Measurements from ENCODE around the gene KLHL29.
A peak's percentile ranks its signal among the peaks of the same experiment; 100 is the strongest.

KLHL29 gene

GRCh38 chr2:23675506-23675905 lies 290.5 kb downstream of the KLHL29 start:
- Histone ChIP-seq H3K18ac (ENCODE audit: low read length) (no peak overlapping the region), H3K4me1 (ENCODE audit: control insufficient read depth in 2 of 2, insufficient read depth in 1 of 2, low read depth in 1 of 2, low read length in 2 of 2) (peaks cover 0 to 3% of the 10 kb centered on the region in 2 donors), H3K23ac (ENCODE audit: low read depth, low read length, poor library complexity) (no peak overlapping the region), H4K91ac (ENCODE audit: low read depth, low read length, poor library complexity) (no peak overlapping the region), H2AFZ (ENCODE audit: low read length) (no peak overlapping the region), H3K4me3 (ENCODE audit: low read length in 2 of 2) (no peak overlapping the region), H2BK5ac (ENCODE audit: low read length) (no peak overlapping the region), H3K4ac (ENCODE audit: low read length) (no peak overlapping the region), H2BK15ac (ENCODE audit: low read length) (no peak overlapping the region), H3K4me2 (ENCODE audit: insufficient read depth, low read length, poor library complexity, severe bottlenecking) (no peak overlapping the region), H4K8ac (ENCODE audit: low read depth, low read length) (no peak overlapping the region), H2BK120ac (ENCODE audit: low read depth, low read length) (no peak overlapping the region), H3K14ac (ENCODE audit: low read length) (no peak overlapping the region), H3K9me3 (replicated peaks in 1 of 2; ENCODE audit: control insufficient read depth in 2 of 2, insufficient read depth in 1 of 2, low read depth in 1 of 2, low read length in 2 of 2) (peaks cover 4 to 17% of the 10 kb centered on the region in 2 donors), H3K36me3 (replicated peaks in 1 of 2; ENCODE audit: control insufficient read depth in 2 of 2, insufficient read depth in 2 of 2, low read length in 2 of 2) (peaks cover 0 to 2% of the 10 kb centered on the region in 2 donors), H3K9ac (ENCODE audit: low read depth, low read length, poor library complexity) (no peak overlapping the region), H2BK12ac (ENCODE audit: low read length) (no peak overlapping the region), H3K27ac (replicated peaks; ENCODE audit: low read length) (no peak overlapping the region), H3K79me1 (ENCODE audit: low read depth, low read length) (no peaks in the 10 kb centered on the region), H2AK5ac (ENCODE audit: low read depth, low read length) (no peak overlapping the region), H3K27me3 (ENCODE audit: control insufficient read depth in 3 of 3, insufficient read depth in 3 of 3, low read depth in 1 of 3, low read length in 3 of 3) (no peaks in the 10 kb centered on the region)
- no peak for DNase-seq (ENCODE audit: low spot score)
- no CpG with 5 or more reads among the region's 7 CpGs for WGBS, 2 donors (ENCODE audit: extremely low coverage in 2 of 2, insufficient read length in 2 of 2, insufficient replicate concordance in 1 of 2)

- H3K4ac ChIP-seq (ENCODE audit: low read length), result no peak overlapping the region
- no peak overlapping the region for H3K14ac ChIP-seq (ENCODE audit: low read length)
- no peak overlapping the region for H2BK120ac ChIP-seq (ENCODE audit: low read depth, low read length)
- H3K18ac ChIP-seq (ENCODE audit: low read length), result no peak overlapping the region
- H3K4me3 ChIP-seq (ENCODE audit: low read length in 2 of 2), result no peak overlapping the region
- no peak overlapping the region for H2BK15ac ChIP-seq (ENCODE audit: low read length)
- no peak overlapping the region for H2AFZ ChIP-seq (ENCODE audit: low read length)
- H3K23ac ChIP-seq (ENCODE audit: low read depth, low read length, poor library complexity), result no peak overlapping the region
- H4K91ac ChIP-seq (ENCODE audit: low read depth, low read length, poor library complexity), result no peak overlapping the region
- no CpG with 5 or more reads among the region's 2 CpGs for WGBS, 2 donors (ENCODE audit: extremely low coverage in 2 of 2, insufficient read length in 2 of 2, insufficient replicate concordance in 1 of 2)
- H2BK12ac ChIP-seq (ENCODE audit: low read length), result no peak overlapping the region
- peaks cover 0 to 2% of the 10 kb centered on the region in 2 donors for H3K36me3 ChIP-seq (replicated peaks in 1 of 2; ENCODE audit: control insufficient read depth in 2 of 2, insufficient read depth in 2 of 2, low read length in 2 of 2)
- no peak overlapping the region for H3K9ac ChIP-seq (ENCODE audit: low read depth, low read length, poor library complexity)
- H3K9me3 ChIP-seq (replicated peaks in 1 of 2; ENCODE audit: control insufficient read depth in 2 of 2, insufficient read depth in 1 of 2, low read depth in 1 of 2, low read length in 2 of 2), result peaks cover 4 to 17% of the 10 kb centered on the region in 2 donors
- no peak for DNase-seq (ENCODE audit: low spot score)
- H3K4me1 ChIP-seq (ENCODE audit: control insufficient read depth in 2 of 2, insufficient read depth in 1 of 2, low read depth in 1 of 2, low read length in 2 of 2), result peaks cover 0 to 3% of the 10 kb centered on the region in 2 donors
- H2BK5ac ChIP-seq (ENCODE audit: low read length), result no peak overlapping the region
- H3K79me1 ChIP-seq (ENCODE audit: low read depth, low read length), result no peaks in the 10 kb centered on the region
- no peak overlapping the region for H4K8ac ChIP-seq (ENCODE audit: low read depth, low read length)
- no peak overlapping the region for H3K4me2 ChIP-seq (ENCODE audit: insufficient read depth, low read length, poor library complexity, severe bottlenecking)
- no peak overlapping the region for H2AK5ac ChIP-seq (ENCODE audit: low read depth, low read length)
- H3K27me3 ChIP-seq (ENCODE audit: control insufficient read depth in 3 of 3, insufficient read depth in 3 of 3, low read depth in 1 of 3, low read length in 3 of 3), result no peaks in the 10 kb centered on the region
- H3K27ac ChIP-seq (replicated peaks; ENCODE audit: low read length), result no peak overlapping the region
These were observed 292.9 kb downstream of the KLHL29 start for GRCh38 chr2:23677836-23678235.

GRCh38 chr2:23679044-23679443 lies 294.1 kb downstream of the KLHL29 start:
- Histone ChIP-seq H2AK5ac (ENCODE audit: low read depth, low read length) (no peak overlapping the region), H2AFZ (ENCODE audit: low read length) (no peak overlapping the region), H3K9ac (ENCODE audit: low read depth, low read length, poor library complexity) (no peak overlapping the region), H3K79me1 (ENCODE audit: low read depth, low read length) (no peaks in the 10 kb centered on the region), H3K4ac (ENCODE audit: low read length) (no peak overlapping the region), H3K4me3 (ENCODE audit: low read length in 2 of 2) (no peak overlapping the region), H4K91ac (ENCODE audit: low read depth, low read length, poor library complexity) (no peak overlapping the region), H2BK120ac (ENCODE audit: low read depth, low read length) (no peak overlapping the region), H3K18ac (ENCODE audit: low read length) (no peak overlapping the region), H2BK12ac (ENCODE audit: low read length) (no peak overlapping the region), H3K27me3 (ENCODE audit: control insufficient read depth in 3 of 3, insufficient read depth in 3 of 3, low read depth in 1 of 3, low read length in 3 of 3) (no peaks in the 10 kb centered on the region), H4K8ac (ENCODE audit: low read depth, low read length) (no peak overlapping the region), H3K4me1 (ENCODE audit: control insufficient read depth in 2 of 2, insufficient read depth in 1 of 2, low read depth in 1 of 2, low read length in 2 of 2) (peaks cover 0 to 6% of the 10 kb centered on the region in 2 donors), H2BK5ac (ENCODE audit: low read length) (no peak overlapping the region), H3K27ac (replicated peaks; ENCODE audit: low read length) (no peak overlapping the region), H3K9me3 (replicated peaks in 1 of 2; ENCODE audit: control insufficient read depth in 2 of 2, insufficient read depth in 1 of 2, low read depth in 1 of 2, low read length in 2 of 2) (peaks cover 0 to 17% of the 10 kb centered on the region in 2 donors), H3K23ac (ENCODE audit: low read depth, low read length, poor library complexity) (no peak overlapping the region), H3K14ac (ENCODE audit: low read length) (no peak overlapping the region), H3K4me2 (ENCODE audit: insufficient read depth, low read length, poor library complexity, severe bottlenecking) (no peak overlapping the region), H3K36me3 (replicated peaks in 1 of 2; ENCODE audit: control insufficient read depth in 2 of 2, insufficient read depth in 2 of 2, low read length in 2 of 2) (no peaks in the 10 kb centered on the region), H2BK15ac (ENCODE audit: low read length) (no peak overlapping the region)
- DNase-seq (ENCODE audit: low spot score), result no peak
- no CpG with 5 or more reads among the region's 1 CpG for WGBS, 2 donors (ENCODE audit: extremely low coverage in 2 of 2, insufficient read length in 2 of 2, insufficient replicate concordance in 1 of 2)

GRCh38 chr2:23680951-23681350 lies 296.0 kb downstream of the KLHL29 start:
- Histone ChIP-seq H3K4ac (ENCODE audit: low read length) (no peak overlapping the region), H3K4me3 (ENCODE audit: low read length in 2 of 2) (no peak overlapping the region), H2AFZ (ENCODE audit: low read length) (no peak overlapping the region), H2BK12ac (ENCODE audit: low read length) (no peak overlapping the region), H3K18ac (ENCODE audit: low read length) (peak overlapping the region; percentile 60), H3K36me3 (replicated peaks in 1 of 2; ENCODE audit: control insufficient read depth in 2 of 2, insufficient read depth in 2 of 2, low read length in 2 of 2) (no peaks in the 10 kb centered on the region), H3K14ac (ENCODE audit: low read length) (no peak overlapping the region), H3K4me2 (ENCODE audit: insufficient read depth, low read length, poor library complexity, severe bottlenecking) (no peak overlapping the region), H3K4me1 (ENCODE audit: control insufficient read depth in 2 of 2, insufficient read depth in 1 of 2, low read depth in 1 of 2, low read length in 2 of 2) (peaks cover 8 to 14% of the 10 kb centered on the region in 2 donors), H3K9me3 (replicated peaks in 1 of 2; ENCODE audit: control insufficient read depth in 2 of 2, insufficient read depth in 1 of 2, low read depth in 1 of 2, low read length in 2 of 2) (peaks cover 0 to 17% of the 10 kb centered on the region in 2 donors), H2BK5ac (ENCODE audit: low read length) (no peak overlapping the region), H4K8ac (ENCODE audit: low read depth, low read length) (no peak overlapping the region), H2BK120ac (ENCODE audit: low read depth, low read length) (no peak overlapping the region), H3K23ac (ENCODE audit: low read depth, low read length, poor library complexity) (no peak overlapping the region), H3K9ac (ENCODE audit: low read depth, low read length, poor library complexity) (no peak overlapping the region), H2BK15ac (ENCODE audit: low read length) (no peak overlapping the region), H2AK5ac (ENCODE audit: low read depth, low read length) (no peak overlapping the region), H3K79me1 (ENCODE audit: low read depth, low read length) (no peaks in the 10 kb centered on the region), H4K91ac (ENCODE audit: low read depth, low read length, poor library complexity) (no peak overlapping the region), H3K27ac (replicated peaks; ENCODE audit: low read length) (no peak overlapping the region), H3K27me3 (ENCODE audit: control insufficient read depth in 3 of 3, insufficient read depth in 3 of 3, low read depth in 1 of 3, low read length in 3 of 3) (no peaks in the 10 kb centered on the region)
- no peak for DNase-seq (ENCODE audit: low spot score)
- WGBS, 2 donors (ENCODE audit: extremely low coverage in 2 of 2, insufficient read length in 2 of 2, insufficient replicate concordance in 1 of 2), result no CpG with 5 or more reads among the region's 8 CpGs
